ENCODE results near the gene RAB20.

The RAB20 gene

GRCh38 chr13:110592665-110593064 is 31.1 kb upstream of the RAB20 start:
- no peak overlapping the region for H3K27ac ChIP-seq (ENCODE audit: insufficient read depth, low read depth, low read length, poor library complexity, severe bottlenecking)
- no peaks in the 10 kb centered on the region for H3K36me3 ChIP-seq (ENCODE audit: control insufficient read depth, insufficient read depth, low read length)
- H3K27me3 ChIP-seq (ENCODE audit: control insufficient read depth, insufficient read depth, low read length, poor library complexity, severe bottlenecking) = no peaks in the 10 kb centered on the region

GRCh38 chr13:110590577-110590976 is 29.1 kb upstream of the RAB20 start:
- 79 to 84% methylated on average over 6 of the region's 6 CpGs for WGBS, 2 experiments
- Histone ChIP-seq H3K27ac (ENCODE audit: insufficient read depth, low read depth, low read length, poor library complexity, severe bottlenecking) (no peak overlapping the region), H3K36me3 (ENCODE audit: control insufficient read depth, insufficient read depth, low read length) (no peaks in the 10 kb centered on the region), H3K4me3 (ENCODE audit: insufficient read depth, low read depth, low read length) (no peak overlapping the region), H3K4me1 (ENCODE audit: control insufficient read depth, insufficient read depth, low read length) (no peaks in the 10 kb centered on the region), H3K27me3 (ENCODE audit: control insufficient read depth, insufficient read depth, low read length, poor library complexity, severe bottlenecking) (no peaks in the 10 kb centered on the region), H3K9me3 (ENCODE audit: control insufficient read depth, low read length) (no peaks in the 10 kb centered on the region)

More at GRCh38 chr13:110592665-110593064, 31.1 kb upstream of the RAB20 start:
- Histone ChIP-seq H3K9me3 (ENCODE audit: control insufficient read depth, low read length) (no peaks in the 10 kb centered on the region), H3K4me1 (ENCODE audit: control insufficient read depth, insufficient read depth, low read length) (no peaks in the 10 kb centered on the region), H3K4me3 (ENCODE audit: insufficient read depth, low read depth, low read length) (no peak overlapping the region)
- WGBS, 2 experiments = 88 to 92% methylated on average over 2 of the region's 2 CpGs

GRCh38 chr13:110589793-110590390 is 28.4 kb upstream of the RAB20 start:
- WGBS, 2 experiments = 89% methylated on average over 3 of the region's 3 CpGs
- no peak overlapping the region for H3K27ac ChIP-seq (ENCODE audit: insufficient read depth, low read depth, low read length, poor library complexity, severe bottlenecking)
- no peak overlapping the region for H3K4me3 ChIP-seq (ENCODE audit: insufficient read depth, low read depth, low read length)
- no peaks in the 10 kb centered on the region for H3K36me3 ChIP-seq (ENCODE audit: control insufficient read depth, insufficient read depth, low read length)
- H3K4me1 ChIP-seq (ENCODE audit: control insufficient read depth, insufficient read depth, low read length) = no peaks in the 10 kb centered on the region
- H3K27me3 ChIP-seq (ENCODE audit: control insufficient read depth, insufficient read depth, low read length, poor library complexity, severe bottlenecking) = no peaks in the 10 kb centered on the region
- no peaks in the 10 kb centered on the region for H3K9me3 ChIP-seq (ENCODE audit: control insufficient read depth, low read length)

GRCh38 chr13:110583178-110583865 is 21.8 kb upstream of the RAB20 start:
- no peak overlapping the region for H3K27ac ChIP-seq (ENCODE audit: insufficient read depth, low read depth, low read length, poor library complexity, severe bottlenecking)
- H3K4me3 ChIP-seq (ENCODE audit: insufficient read depth, low read depth, low read length) = no peak overlapping the region
- H3K4me1 ChIP-seq (ENCODE audit: control insufficient read depth, insufficient read depth, low read length) = no peaks in the 10 kb centered on the region
- no peaks in the 10 kb centered on the region for H3K36me3 ChIP-seq (ENCODE audit: control insufficient read depth, insufficient read depth, low read length)
- 91 to 92% methylated on average over 13 of the region's 13 CpGs for WGBS, 2 experiments
- no peaks in the 10 kb centered on the region for H3K27me3 ChIP-seq (ENCODE audit: control insufficient read depth, insufficient read depth, low read length, poor library complexity, severe bottlenecking)
- H3K9me3 ChIP-seq (ENCODE audit: control insufficient read depth, low read length) = no peaks in the 10 kb centered on the region

- Histone ChIP-seq H3K9me3 (ENCODE audit: control insufficient read depth, low read length) (no peaks in the 10 kb centered on the region), H3K27ac (ENCODE audit: insufficient read depth, low read depth, low read length, poor library complexity, severe bottlenecking) (no peak overlapping the region), H3K36me3 (ENCODE audit: control insufficient read depth, insufficient read depth, low read length) (no peaks in the 10 kb centered on the region), H3K4me1 (ENCODE audit: control insufficient read depth, insufficient read depth, low read length) (no peaks in the 10 kb centered on the region), H3K27me3 (ENCODE audit: control insufficient read depth, insufficient read depth, low read length, poor library complexity, severe bottlenecking) (no peaks in the 10 kb centered on the region), H3K4me3 (ENCODE audit: insufficient read depth, low read depth, low read length) (no peak overlapping the region)
- 92 to 95% methylated on average over 13 of the region's 13 CpGs for WGBS, 2 experiments
These were observed 21.0 kb upstream of the RAB20 start for GRCh38 chr13:110582421-110582954.

GRCh38 chr13:110581506-110582185 is 20.1 kb upstream of the RAB20 start:
- no peak overlapping the region for H3K27ac ChIP-seq (ENCODE audit: insufficient read depth, low read depth, low read length, poor library complexity, severe bottlenecking)
- H3K27me3 ChIP-seq (ENCODE audit: control insufficient read depth, insufficient read depth, low read length, poor library complexity, severe bottlenecking) = no peaks in the 10 kb centered on the region
- no peaks in the 10 kb centered on the region for H3K9me3 ChIP-seq (ENCODE audit: control insufficient read depth, low read length)
- H3K36me3 ChIP-seq (ENCODE audit: control insufficient read depth, insufficient read depth, low read length) = no peaks in the 10 kb centered on the region
- 92 to 95% methylated on average over 14 of the region's 14 CpGs for WGBS, 2 experiments
- H3K4me3 ChIP-seq (ENCODE audit: insufficient read depth, low read depth, low read length) = no peak overlapping the region
- H3K4me1 ChIP-seq (ENCODE audit: control insufficient read depth, insufficient read depth, low read length) = no peaks in the 10 kb centered on the region

GRCh38 chr13:110580800-110581199 is 19.3 kb upstream of the RAB20 start:
- H3K27ac ChIP-seq (ENCODE audit: insufficient read depth, low read depth, low read length, poor library complexity, severe bottlenecking) = no peak overlapping the region
- H3K4me1 ChIP-seq (ENCODE audit: control insufficient read depth, insufficient read depth, low read length) = no peaks in the 10 kb centered on the region
- no peaks in the 10 kb centered on the region for H3K36me3 ChIP-seq (ENCODE audit: control insufficient read depth, insufficient read depth, low read length)
- no peaks in the 10 kb centered on the region for H3K27me3 ChIP-seq (ENCODE audit: control insufficient read depth, insufficient read depth, low read length, poor library complexity, severe bottlenecking)
- no peak overlapping the region for H3K4me3 ChIP-seq (ENCODE audit: insufficient read depth, low read depth, low read length)
- 94 to 96% methylated on average over 2 of the region's 2 CpGs for WGBS, 2 experiments
- H3K9me3 ChIP-seq (ENCODE audit: control insufficient read depth, low read length) = no peaks in the 10 kb centered on the region

GRCh38 chr13:110578363-110578762 is 16.8 kb upstream of the RAB20 start:
- no peaks in the 10 kb centered on the region for H3K9me3 ChIP-seq (ENCODE audit: control insufficient read depth, low read length)
- no peaks in the 10 kb centered on the region for H3K27me3 ChIP-seq (ENCODE audit: control insufficient read depth, insufficient read depth, low read length, poor library complexity, severe bottlenecking)
- H3K27ac ChIP-seq (ENCODE audit: insufficient read depth, low read depth, low read length, poor library complexity, severe bottlenecking) = no peak overlapping the region
- no peak overlapping the region for H3K4me3 ChIP-seq (ENCODE audit: insufficient read depth, low read depth, low read length)
- H3K4me1 ChIP-seq (ENCODE audit: control insufficient read depth, insufficient read depth, low read length) = peaks cover 3% of the 10 kb centered on the region
- 85% methylated on average over 10 of the region's 10 CpGs for WGBS, 2 experiments
- no peaks in the 10 kb centered on the region for H3K36me3 ChIP-seq (ENCODE audit: control insufficient read depth, insufficient read depth, low read length)

GRCh38 chr13:110576736-110577476 is 15.4 kb upstream of the RAB20 start:
- Histone ChIP-seq H3K9me3 (ENCODE audit: control insufficient read depth, low read length) (no peaks in the 10 kb centered on the region), H3K4me1 (ENCODE audit: control insufficient read depth, insufficient read depth, low read length) (peaks cover 3% of the 10 kb centered on the region), H3K4me3 (ENCODE audit: insufficient read depth, low read depth, low read length) (no peak overlapping the region), H3K36me3 (ENCODE audit: control insufficient read depth, insufficient read depth, low read length) (no peaks in the 10 kb centered on the region), H3K27me3 (ENCODE audit: control insufficient read depth, insufficient read depth, low read length, poor library complexity, severe bottlenecking) (no peaks in the 10 kb centered on the region), H3K27ac (ENCODE audit: insufficient read depth, low read depth, low read length, poor library complexity, severe bottlenecking) (no peak overlapping the region)
- WGBS, 2 experiments = 91 to 94% methylated on average over 11 of the region's 11 CpGs

- H3K9me3 ChIP-seq (ENCODE audit: control insufficient read depth, low read length) = no peaks in the 10 kb centered on the region
- 90 to 92% methylated on average over 7 of the region's 7 CpGs for WGBS, 2 experiments
- H3K27ac ChIP-seq (ENCODE audit: insufficient read depth, low read depth, low read length, poor library complexity, severe bottlenecking) = no peak overlapping the region
- peaks cover 3% of the 10 kb centered on the region for H3K4me1 ChIP-seq (ENCODE audit: control insufficient read depth, insufficient read depth, low read length)
- no peak overlapping the region for H3K4me3 ChIP-seq (ENCODE audit: insufficient read depth, low read depth, low read length)
- no peaks in the 10 kb centered on the region for H3K36me3 ChIP-seq (ENCODE audit: control insufficient read depth, insufficient read depth, low read length)
- H3K27me3 ChIP-seq (ENCODE audit: control insufficient read depth, insufficient read depth, low read length, poor library complexity, severe bottlenecking) = no peaks in the 10 kb centered on the region
These were observed 14.5 kb upstream of the RAB20 start for GRCh38 chr13:110576070-110576394.
